Measurements from ENCODE around the gene PLEKHF1. TPM values are rescaled to one million over a fixed set of nuclear protein-coding genes. Genes with fewer than 3 reads are reported as not detected.

PLEKHF1 gene
- polyA plus RNA-seq, 3 donors, result 0.11 to 0.29 (median 0.26) TPM

DNA sequence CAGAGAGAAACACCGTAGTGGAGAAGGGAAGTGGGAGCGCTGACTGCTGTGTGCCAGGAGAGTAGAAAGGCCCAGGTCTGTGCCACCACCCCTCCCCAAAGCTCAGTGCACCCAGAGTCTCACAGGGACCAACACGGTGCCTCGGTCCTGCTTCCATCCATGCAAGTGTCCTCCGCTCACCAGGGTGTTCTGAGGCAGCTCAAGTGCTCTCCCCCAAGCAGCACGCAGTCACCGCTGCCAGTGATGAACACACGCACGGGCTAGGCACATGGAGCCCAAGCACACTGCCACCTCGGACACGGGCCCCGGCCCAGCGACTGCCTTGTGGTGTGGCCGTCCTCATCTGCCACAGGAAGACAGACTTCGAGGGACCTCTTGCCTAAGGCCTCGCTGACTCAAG lies 48.7 kb upstream of the PLEKHF1 start:
- Mint-ChIP-seq H3K27ac (peak overlapping the region in 3 of 7 donors; percentile 42 to 47 (median 46)), H3K36me3 (peaks cover 44 to 50% of the 10 kb centered on the region in 2 donors), H3K27me3 (ENCODE audit: low read depth in 3 of 3) (peaks cover 5 to 9% (median 8%) of the 10 kb centered on the region in 3 donors), H3K9me3 (no peaks in the 10 kb centered on the region), H3K4me1 (peaks cover 5% of the 10 kb centered on the region), H3K4me3 (no peak overlapping the region)
- Histone ChIP-seq H3K9ac (ENCODE audit: insufficient read depth, low read length, poor library complexity, severe bottlenecking) (no peak overlapping the region), H3K4me3 (replicated peaks in 1 of 3; ENCODE audit: low read depth in 2 of 3, low read length in 3 of 3) (no peak overlapping the region), H3K79me2 (ENCODE audit: insufficient read depth, low read length) (no peaks in the 10 kb centered on the region), H2AFZ (ENCODE audit: insufficient read depth, low read depth, low read length, poor library complexity, severe bottlenecking) (no peak overlapping the region), H3K9me3 (replicated peaks in 1 of 2; ENCODE audit: control insufficient read depth in 1 of 2, insufficient read depth in 1 of 2, low read length in 2 of 2) (no peaks in the 10 kb centered on the region), H3K27me3 (ENCODE audit: control insufficient read depth in 2 of 2, insufficient read depth in 2 of 2, low read length in 2 of 2) (no peaks in the 10 kb centered on the region), H4K20me1 (ENCODE audit: insufficient read depth, low read length) (no peaks in the 10 kb centered on the region), H3K4me1 (ENCODE audit: control insufficient read depth in 1 of 2, insufficient read depth in 2 of 2, low read length in 2 of 2) (no peaks in the 10 kb centered on the region), H3K36me3 (replicated peaks in 1 of 2; ENCODE audit: control insufficient read depth in 1 of 2, insufficient read depth in 2 of 2, low read length in 2 of 2) (peaks cover 44 to 54% of the 10 kb centered on the region in 2 donors), H3K4me2 (replicated peaks; ENCODE audit: extremely low read depth, low read length, poor library complexity, severe bottlenecking) (no peak overlapping the region), H3K27ac (ENCODE audit: low read depth in 1 of 2, low read length in 2 of 2) (no peak overlapping the region)
- TF ChIP-seq, protein P1, sequence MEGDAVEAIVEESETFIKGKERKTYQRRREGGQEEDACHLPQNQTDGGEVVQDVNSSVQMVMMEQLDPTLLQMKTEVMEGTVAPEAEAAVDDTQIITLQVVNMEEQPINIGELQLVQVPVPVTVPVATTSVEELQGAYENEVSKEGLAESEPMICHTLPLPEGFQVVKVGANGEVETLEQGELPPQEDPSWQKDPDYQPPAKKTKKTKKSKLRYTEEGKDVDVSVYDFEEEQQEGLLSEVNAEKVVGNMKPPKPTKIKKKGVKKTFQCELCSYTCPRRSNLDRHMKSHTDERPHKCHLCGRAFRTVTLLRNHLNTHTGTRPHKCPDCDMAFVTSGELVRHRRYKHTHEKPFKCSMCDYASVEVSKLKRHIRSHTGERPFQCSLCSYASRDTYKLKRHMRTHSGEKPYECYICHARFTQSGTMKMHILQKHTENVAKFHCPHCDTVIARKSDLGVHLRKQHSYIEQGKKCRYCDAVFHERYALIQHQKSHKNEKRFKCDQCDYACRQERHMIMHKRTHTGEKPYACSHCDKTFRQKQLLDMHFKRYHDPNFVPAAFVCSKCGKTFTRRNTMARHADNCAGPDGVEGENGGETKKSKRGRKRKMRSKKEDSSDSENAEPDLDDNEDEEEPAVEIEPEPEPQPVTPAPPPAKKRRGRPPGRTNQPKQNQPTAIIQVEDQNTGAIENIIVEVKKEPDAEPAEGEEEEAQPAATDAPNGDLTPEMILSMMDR (IDR thresholded peaks at IDR 0.05), result no peak
- intact Hi-C loops (cut with micrococcal nuclease), result no loop called here
- WGBS (ENCODE audit: insufficient coverage), result 91% methylated on average over 14 of the region's 16 CpGs
- DNase-seq, result no peak

DNA sequence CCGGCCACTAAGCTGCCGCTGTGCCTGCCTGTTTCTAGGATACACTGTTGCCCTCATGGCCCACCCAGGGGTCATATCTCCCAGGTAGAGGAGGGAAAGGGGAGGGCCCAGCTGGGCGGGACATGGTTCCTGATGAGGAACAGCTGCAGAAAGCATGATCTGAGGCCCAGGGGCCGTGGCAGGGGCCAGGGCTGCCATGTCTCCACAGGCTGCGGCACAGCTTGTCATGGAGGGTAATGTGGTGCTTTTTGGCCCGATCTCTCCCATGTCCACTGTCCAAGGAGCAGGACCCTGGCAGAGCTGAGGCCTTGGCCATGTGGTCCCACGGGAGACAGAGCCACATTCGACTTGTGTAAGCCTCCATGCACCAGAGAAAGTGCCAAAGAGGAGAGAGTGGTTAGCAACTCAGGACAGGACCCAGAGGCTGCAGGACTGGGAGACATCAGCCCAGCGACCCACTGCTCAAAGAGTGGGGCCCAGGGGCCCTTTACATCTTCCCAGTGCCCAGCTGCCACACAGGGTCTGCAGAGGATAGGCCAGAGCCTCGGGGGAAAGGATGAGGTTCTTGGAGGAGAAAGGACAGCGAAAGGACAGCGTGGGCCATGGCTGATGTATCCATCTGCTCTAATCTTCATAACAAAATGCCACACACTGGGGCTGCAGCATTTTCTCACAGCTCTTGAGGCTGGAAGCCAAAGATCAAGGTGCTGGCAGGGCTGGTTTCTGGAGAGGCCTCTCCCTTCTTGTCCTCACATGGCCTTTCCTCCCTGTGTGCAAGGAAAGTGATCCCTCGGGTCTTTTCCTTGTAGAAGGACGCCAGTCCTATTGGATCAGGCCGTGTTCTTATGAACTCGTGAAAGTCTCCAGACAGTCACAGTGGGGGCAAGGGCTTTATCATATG lies 47.6 kb upstream of the PLEKHF1 start:
- Histone ChIP-seq H3K79me2 (ENCODE audit: insufficient read depth, low read length) (no peaks in the 10 kb centered on the region), H3K4me1 (ENCODE audit: control insufficient read depth in 1 of 2, insufficient read depth in 2 of 2, low read length in 2 of 2) (no peaks in the 10 kb centered on the region), H4K20me1 (ENCODE audit: insufficient read depth, low read length) (no peaks in the 10 kb centered on the region), H3K9ac (ENCODE audit: insufficient read depth, low read length, poor library complexity, severe bottlenecking) (no peak overlapping the region), H3K9me3 (replicated peaks in 1 of 2; ENCODE audit: control insufficient read depth in 1 of 2, insufficient read depth in 1 of 2, low read length in 2 of 2) (no peaks in the 10 kb centered on the region), H3K36me3 (replicated peaks in 1 of 2; ENCODE audit: control insufficient read depth in 1 of 2, insufficient read depth in 2 of 2, low read length in 2 of 2) (peaks cover 33 to 43% of the 10 kb centered on the region in 2 donors), H3K4me2 (replicated peaks; ENCODE audit: extremely low read depth, low read length, poor library complexity, severe bottlenecking) (no peak overlapping the region), H3K27ac (ENCODE audit: low read depth in 1 of 2, low read length in 2 of 2) (no peak overlapping the region), H3K27me3 (ENCODE audit: control insufficient read depth in 2 of 2, insufficient read depth in 2 of 2, low read length in 2 of 2) (no peaks in the 10 kb centered on the region), H3K4me3 (replicated peaks in 1 of 3; ENCODE audit: low read depth in 2 of 3, low read length in 3 of 3) (no peak overlapping the region), H2AFZ (ENCODE audit: insufficient read depth, low read depth, low read length, poor library complexity, severe bottlenecking) (no peak overlapping the region)
- Mint-ChIP-seq H3K27me3 (ENCODE audit: low read depth in 3 of 3) (peaks cover 5 to 13% (median 9%) of the 10 kb centered on the region in 3 donors), H3K4me3 (no peak overlapping the region), H3K27ac (peak overlapping the region in 2 of 7 donors; percentile 50 to 57), H3K4me1 (peaks cover 5% of the 10 kb centered on the region), H3K36me3 (peaks cover 34 to 39% of the 10 kb centered on the region in 2 donors), H3K9me3 (no peaks in the 10 kb centered on the region)
- 94% methylated on average over 11 of the region's 16 CpGs for WGBS (ENCODE audit: insufficient coverage)
- intact Hi-C loops (cut with micrococcal nuclease), result no loop called here
- TF ChIP-seq, protein P1 (IDR thresholded peaks at IDR 0.05), result no peak
- DNase-seq, result no peak
